Stimulated activated CD8-positive, alpha-beta memory T cell treated with anti-CD3 and anti-CD28 coated beads, Interleukin-15, amount 100 ng/mL, for 4 hours (primary cell): ENCODE results near the gene RB1.

Experiments used
- DNase-seq, 2 donors: peaks; one replicate each; pipeline ENCODE4 v3.0.0-alpha.2; 2020; ENCODE audit warnings: low read depth in 2 of 2

Gene RB1

DNA sequence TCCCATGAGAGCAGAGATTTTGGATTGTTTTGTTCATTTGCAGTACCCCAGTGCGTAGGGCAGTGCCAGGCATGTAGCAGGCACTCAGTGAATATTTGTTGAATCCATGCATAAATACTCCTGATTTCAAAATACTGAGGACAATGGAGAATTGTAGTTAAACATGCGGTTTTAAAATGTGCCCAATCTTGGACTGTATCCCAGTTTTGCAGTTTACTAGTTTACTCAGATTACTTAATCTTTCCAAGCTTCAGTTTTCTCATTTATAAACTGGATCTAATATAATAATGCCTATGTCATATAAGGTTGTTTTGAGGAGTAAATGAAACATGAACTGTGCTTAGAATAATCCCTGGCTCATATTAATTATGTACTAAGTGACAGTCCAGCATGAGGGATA is 190.3 kb downstream of the RB1 start:
- no peak for DNase-seq

GRCh38 chr13:48494874-48495273 is 191.3 kb downstream of the RB1 start:
- DNase-seq, result no peak

- no peak for DNase-seq
These were observed 193.0 kb downstream of the RB1 start for GRCh38 chr13:48496271-48497161.

DNA sequence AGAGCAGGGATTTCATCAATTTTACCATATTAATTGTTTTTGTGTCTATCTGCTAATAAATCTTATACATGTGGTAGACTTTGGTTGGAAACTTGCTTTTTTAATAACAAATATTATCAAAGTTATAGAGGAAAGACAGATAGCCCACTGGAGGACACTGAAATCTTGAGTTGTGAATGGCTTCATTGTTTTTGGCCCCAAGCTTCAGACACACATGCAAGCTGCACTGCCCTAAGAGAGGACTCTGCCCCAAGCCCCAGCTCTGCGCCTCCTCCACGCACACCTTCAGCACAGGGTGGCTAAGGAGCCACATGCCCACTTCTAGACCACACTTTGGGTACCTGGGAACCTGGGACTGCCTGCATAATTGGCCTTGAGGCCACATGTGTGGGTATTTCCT is 194.1 kb downstream of the RB1 start:
- DNase-seq, result no peak

DNA sequence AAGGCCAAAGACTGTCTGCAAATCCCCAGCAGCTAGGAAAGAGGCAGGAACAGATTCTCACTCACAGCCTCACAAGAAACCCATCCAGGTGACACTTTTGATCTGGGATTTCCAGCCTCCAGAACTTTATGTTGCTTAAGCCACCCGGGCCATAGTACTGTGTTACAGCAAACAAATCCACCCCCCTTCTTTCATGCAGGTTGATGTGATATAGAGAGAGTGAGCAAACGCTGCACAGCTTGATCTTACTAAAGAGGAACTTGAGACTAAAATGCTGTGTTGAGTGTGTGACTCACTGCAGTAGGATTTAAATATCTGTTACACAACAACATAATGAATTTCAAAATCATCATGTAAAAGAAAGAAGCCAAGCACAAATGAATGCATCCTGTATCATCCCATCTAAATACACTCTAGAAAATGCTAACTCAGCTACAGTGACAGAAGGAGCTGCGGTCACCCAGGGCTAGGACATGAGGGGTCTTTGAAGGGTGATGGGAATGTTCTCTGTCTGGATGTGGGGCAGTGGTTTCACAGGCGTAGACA is 197.2 kb downstream of the RB1 start:
- no peak for DNase-seq

DNA sequence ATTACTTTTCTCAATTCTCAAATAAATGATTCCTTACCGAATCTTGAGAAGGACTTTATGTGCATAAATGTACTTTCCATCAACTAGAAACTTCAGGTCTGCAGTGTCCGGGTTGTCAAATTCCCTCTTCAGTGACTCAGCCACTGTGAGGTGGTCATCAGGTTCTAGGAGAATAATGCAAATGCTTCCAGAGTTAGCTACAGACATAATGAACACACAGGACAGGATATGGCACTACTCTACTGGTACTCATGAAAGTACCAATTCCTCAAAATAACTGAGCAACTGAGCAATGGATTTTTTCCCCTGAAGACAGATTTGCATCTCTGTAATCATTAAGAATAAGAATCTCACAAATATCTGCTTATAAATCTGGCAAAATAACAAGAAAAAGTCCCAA is 198.2 kb downstream of the RB1 start:
- no peak for DNase-seq

- no peak for DNase-seq
These were observed 199.2 kb downstream of the RB1 start for GRCh38 chr13:48502601-48503319.

DNA sequence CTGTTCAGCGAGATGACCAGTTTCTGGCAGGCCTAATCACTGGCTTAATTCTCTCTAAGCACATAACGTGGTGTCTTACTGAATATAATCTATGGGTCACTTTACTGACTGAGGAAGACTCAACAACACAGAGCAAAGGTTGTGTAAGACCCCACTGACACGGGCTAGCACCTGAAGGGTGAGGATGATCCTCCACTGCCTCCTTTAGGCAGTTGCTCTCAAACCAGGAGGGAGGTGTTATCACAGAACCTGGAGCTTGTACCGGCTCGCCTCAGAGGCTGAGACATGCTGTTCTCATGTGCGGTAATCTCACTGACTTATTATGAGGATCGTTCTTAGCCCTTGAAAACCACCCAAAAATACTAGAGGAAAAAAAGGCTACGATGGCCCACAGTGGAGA is 201.1 kb downstream of the RB1 start:
- no peak for DNase-seq

- no peak for DNase-seq
These were observed 201.5 kb downstream of the RB1 start for GRCh38 chr13:48505012-48505411.

- DNase-seq, result peak in 1 of 2 donors; percentile 32
These were observed 202.1 kb downstream of the RB1 start for GRCh38 chr13:48505597-48506091.

GRCh38 chr13:48506092-48506701 is 202.6 kb downstream of the RB1 start:
- DNase-seq, result no peak

GRCh38 chr13:48507021-48507420 is 203.5 kb downstream of the RB1 start:
- no peak for DNase-seq

DNA sequence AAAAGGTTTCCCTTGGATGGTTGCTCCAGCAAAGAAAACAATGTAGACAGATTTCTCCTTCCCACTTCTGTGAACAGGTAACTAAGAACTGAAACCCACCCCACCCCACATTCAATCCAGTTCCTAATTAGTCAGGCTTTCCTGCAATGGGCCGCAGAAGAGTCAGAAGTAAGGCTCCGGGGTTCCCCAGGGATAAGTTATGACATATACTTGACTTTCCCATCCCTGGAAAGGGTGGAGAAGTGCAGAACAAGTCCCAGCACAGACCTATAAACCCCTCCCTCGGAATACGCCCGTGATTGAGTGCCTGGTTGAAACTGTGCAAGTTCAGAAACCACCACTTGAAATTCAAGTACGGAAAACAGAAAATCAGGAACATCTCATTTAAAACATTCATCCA is 204.5 kb downstream of the RB1 start:
- no peak for DNase-seq

DNA sequence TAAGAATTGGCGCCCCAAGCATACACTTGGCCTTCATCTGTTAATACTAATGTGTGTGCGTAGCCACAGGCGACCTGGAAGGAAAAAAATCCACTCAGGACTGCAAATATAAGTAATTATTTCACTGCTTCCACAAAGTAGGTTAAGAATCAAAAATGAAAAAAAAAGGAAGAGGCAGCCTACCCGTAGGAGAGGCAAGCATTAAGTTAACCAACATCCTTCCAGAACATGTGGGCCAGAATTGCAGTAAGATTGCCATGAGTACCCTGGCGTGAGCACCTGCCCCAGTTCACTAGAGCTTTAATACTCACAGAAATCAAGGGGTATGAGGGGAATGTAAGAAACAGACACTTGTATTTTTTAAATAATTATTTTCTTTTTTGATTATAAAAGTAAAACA is 207.1 kb downstream of the RB1 start:
- no peak for DNase-seq

GRCh38 chr13:48511621-48512230 is 208.2 kb downstream of the RB1 start:
- DNase-seq, result no peak

GRCh38 chr13:48514793-48515192 is 211.2 kb downstream of the RB1 start:
- DNase-seq, result no peak

- DNase-seq, result no peak
These were observed 212.2 kb downstream of the RB1 start for GRCh38 chr13:48515732-48516131.

GRCh38 chr13:48518083-48518482 is 214.5 kb downstream of the RB1 start:
- no peak for DNase-seq

GRCh38 chr13:48526286-48526685 is 222.7 kb downstream of the RB1 start:
- no peak for DNase-seq

DNA sequence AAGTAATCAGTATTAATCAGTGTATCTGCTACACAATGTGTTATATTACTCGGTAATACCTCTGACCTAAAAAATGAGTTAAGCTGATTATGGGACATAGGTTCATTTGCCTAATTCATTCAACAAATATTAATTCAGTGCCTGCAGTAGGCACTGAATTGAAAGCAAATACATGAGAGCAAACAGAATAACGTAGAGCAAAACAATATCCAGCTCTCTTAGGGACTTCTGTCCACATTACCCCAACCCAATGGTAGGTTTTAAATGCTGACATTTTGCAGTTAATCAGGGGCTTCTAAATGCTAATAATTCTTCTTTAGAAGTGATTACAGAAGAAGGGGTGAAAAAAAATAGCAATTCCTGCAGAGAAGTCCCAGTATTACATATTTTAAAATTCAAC is 224.4 kb downstream of the RB1 start:
- DNase-seq, result no peak

- DNase-seq, result no peak
These were observed 225.2 kb downstream of the RB1 start for GRCh38 chr13:48528720-48529119.

- DNase-seq, result no peak
These were observed 227.3 kb downstream of the RB1 start for GRCh38 chr13:48530833-48531232.
